HG03439 (cell line): ENCODE measurements around the gene HSD17B7.

Source experiments
- ATAC-seq: cut with Tn5 transposase; IDR thresholded peaks from one replicate; pipeline ENCODE4 v1.9.1; 2021; ENCODE audit warnings: mild to moderate bottlenecking, moderate library complexity; ENCODE audit not compliant: unreplicated experiment

HSD17B7 gene

GRCh38 chr1:162855461-162856150 is 65.1 kb downstream of the HSD17B7 start:
- no peak for ATAC-seq

GRCh38 chr1:162856260-162856659 is 65.8 kb downstream of the HSD17B7 start:
- no peak for ATAC-seq

GRCh38 chr1:162857850-162858249 is 67.3 kb downstream of the HSD17B7 start:
- no peak for ATAC-seq

DNA sequence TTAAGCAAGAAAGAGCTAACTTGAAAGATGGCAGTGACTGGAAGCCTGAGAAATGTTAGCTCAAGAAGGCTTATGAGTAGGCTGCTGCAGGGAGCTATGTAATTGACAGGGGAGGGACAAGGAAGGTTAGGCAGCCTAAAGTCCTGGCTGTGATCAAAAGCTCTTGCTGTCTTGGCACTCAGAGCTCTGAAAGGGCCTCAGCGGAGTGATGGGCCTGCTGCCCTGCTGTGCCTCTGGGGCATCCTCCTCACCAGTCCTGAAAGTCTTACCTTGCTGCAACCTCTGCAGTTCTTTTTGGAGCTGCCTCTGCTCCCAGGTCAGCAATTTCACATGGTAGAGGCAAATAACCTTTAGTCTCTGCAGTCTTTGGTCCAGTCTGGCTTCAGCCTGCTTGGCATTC is 68.7 kb downstream of the HSD17B7 start:
- ATAC-seq: no peak

DNA sequence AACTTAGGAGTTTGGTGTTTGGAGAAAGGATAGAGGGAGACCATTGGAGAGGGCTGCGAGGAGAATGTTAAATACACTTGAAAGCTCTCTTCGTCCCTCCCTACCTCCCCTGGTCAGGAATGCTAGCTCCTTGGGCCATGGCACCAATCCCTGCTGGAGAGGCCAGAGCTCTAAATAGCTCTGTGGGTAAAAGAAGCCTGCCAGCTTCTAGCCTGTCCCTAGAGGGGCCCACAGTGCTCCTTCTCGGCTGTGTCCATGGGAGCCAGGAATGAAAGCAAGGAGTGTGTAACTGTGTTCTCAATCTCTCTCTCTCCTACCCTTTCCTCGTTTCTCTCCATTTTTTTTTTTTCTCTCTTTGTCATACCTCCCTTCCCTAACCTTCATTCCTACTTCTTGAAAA is 70.6 kb downstream of the HSD17B7 start, which contains the start of gene CCDC190:
TSS of gene CCDC190 (minus strand) at position 75 of the 400 bp plus-strand sequence. CDS start 1,529 bp downstream, outside the sequence.
- ATAC-seq: no peak

DNA sequence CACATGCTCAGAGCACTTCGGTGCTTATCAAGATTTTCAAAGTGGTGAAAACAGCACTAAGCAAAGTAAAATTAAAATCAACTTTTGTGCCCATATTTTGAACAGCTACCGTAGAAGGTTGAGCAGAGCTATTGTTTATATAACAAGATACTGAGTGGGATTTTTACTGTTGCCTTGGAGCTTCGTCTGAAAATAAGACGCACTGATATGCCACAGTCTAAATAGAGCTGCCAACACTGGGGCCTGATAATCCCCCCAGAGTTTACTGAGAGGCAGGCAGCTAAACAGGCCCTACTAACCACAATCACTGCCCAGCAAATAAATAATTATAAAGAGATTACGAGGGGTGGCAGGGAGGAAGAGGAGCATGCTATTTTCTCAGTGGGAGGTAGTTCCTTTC is 71.1 kb downstream of the HSD17B7 start:
- ATAC-seq: no peak
